GM19238 (cell line): Measurements from ENCODE around the gene USP17L29.
"Not testable (repeated sequence)": the region's sequence is repeated elsewhere in the genome, so short reads cannot be mapped to it uniquely, and the experiment has no call there.

ENCODE experiments used
- DNase-seq: peaks from one replicate; pipeline ENCODE4 v3.0.0; 2011; ENCODE audit warnings: low spot score; ENCODE audit not compliant: insufficient read length

USP17L29 gene

GRCh38 chr4:9353338-9353737 is at the start of gene USP17L29:
Gene USP17L29, plus strand, starts transcription at chr4:9353638. Its CDS starts 0 bp downstream, at chr4:9353638.
- DNase-seq, result not testable (repeated sequence)

- not testable (repeated sequence) for DNase-seq
Measured at GRCh38 chr4:9324191-9324590, 29.2 kb upstream of the USP17L29 start.

GRCh38 chr4:9324865-9325264 is 28.6 kb upstream of the USP17L29 start, which contains the start of gene USP17L24:
Gene USP17L24, plus strand, starts transcription at chr4:9325165. Its CDS starts 0 bp downstream, at chr4:9325165.
- not testable (repeated sequence) for DNase-seq

GRCh38 chr4:9329611-9330010 is 23.8 kb upstream of the USP17L29 start, which contains the start of gene USP17L25:
Gene USP17L25, plus strand, starts transcription at chr4:9329911. Its CDS starts 0 bp downstream, at chr4:9329911.
- DNase-seq, result not testable (repeated sequence)

GRCh38 chr4:9334358-9334757 is 19.1 kb upstream of the USP17L29 start, which contains the start of gene USP17L26:
Gene USP17L26, plus strand, starts transcription at chr4:9334658. Its CDS starts 0 bp downstream, at chr4:9334658.
- not testable (repeated sequence) for DNase-seq

GRCh38 chr4:9339103-9339502 is 14.3 kb upstream of the USP17L29 start, which contains the start of gene USP17L5:
Gene USP17L5, plus strand, starts transcription at chr4:9339403. Its CDS starts 0 bp downstream, at chr4:9339403.
- DNase-seq, result not testable (repeated sequence)

GRCh38 chr4:9343848-9344247 is 9.6 kb upstream of the USP17L29 start, which contains the start of gene USP17L27:
Gene USP17L27, plus strand, starts transcription at chr4:9344148. Its CDS starts 0 bp downstream, at chr4:9344148.
- DNase-seq, result not testable (repeated sequence)

- not testable (repeated sequence) for DNase-seq
Measured at GRCh38 chr4:9348593-9348992, 4.8 kb upstream of the USP17L29 start, which contains the start of gene USP17L28. Gene USP17L28, plus strand, starts transcription at chr4:9348893. Its CDS starts 0 bp downstream, at chr4:9348893.

GRCh38 chr4:9350866-9351265 is 2.6 kb upstream of the USP17L29 start:
- not testable (repeated sequence) for DNase-seq

- DNase-seq, result not testable (repeated sequence)
Measured at GRCh38 chr4:9362829-9363228, 9.4 kb downstream of the USP17L29 start, which contains the start of gene USP17L30. Gene USP17L30, plus strand, starts transcription at chr4:9363129. Its CDS starts 0 bp downstream, at chr4:9363129.

GRCh38 chr4:9379881-9380280 is 26.4 kb downstream of the USP17L29 start:
- not testable (repeated sequence) for DNase-seq

- not testable (repeated sequence) for DNase-seq
Measured at GRCh38 chr4:9381012-9381534, 27.6 kb downstream of the USP17L29 start.

- DNase-seq, result no peak
Measured at GRCh38 chr4:9384126-9384525, 30.7 kb downstream of the USP17L29 start.

GRCh38 chr4:9389001-9389400 is 35.6 kb downstream of the USP17L29 start:
- not testable (repeated sequence) for DNase-seq
